Trophoblast cell (in vitro differentiated cells and primary cell): Measurements from ENCODE around the gene LIPC.

Experiments
- DNase-seq, 2 donors: peaks; one replicate each; pipeline ENCODE4 v3.0.0-alpha.2; 2016
- H2AFZ ChIP-seq: 2 replicates; pipeline ENCODE4 v1.6.1; 2013; ENCODE audit warnings: low read length, moderate library complexity, mild to moderate bottlenecking; ENCODE audit not compliant: insufficient read depth, poor library complexity
- H2AK5ac ChIP-seq: 2 replicates; pipeline ENCODE4 v1.6.1; 2013; ENCODE audit warnings: mild to moderate bottlenecking, low read length
- H2BK120ac ChIP-seq: 2 replicates; pipeline ENCODE4 v1.6.1; 2013; ENCODE audit warnings: low read length, mild to moderate bottlenecking, moderate library complexity; ENCODE audit not compliant: insufficient read depth, poor library complexity
- H2BK12ac ChIP-seq: 2 replicates; pipeline ENCODE4 v1.6.1; 2013; ENCODE audit warnings: mild to moderate bottlenecking, low read length, moderate library complexity
- H2BK5ac ChIP-seq: 2 replicates; pipeline ENCODE4 v1.6.1; 2013; ENCODE audit warnings: low read length, low read depth, moderate library complexity, mild to moderate bottlenecking; ENCODE audit not compliant: poor library complexity
- H3K14ac ChIP-seq: 2 replicates; pipeline ENCODE4 v1.6.1; 2013; ENCODE audit warnings: mild to moderate bottlenecking, low read length
- H3K18ac ChIP-seq: 2 replicates; pipeline ENCODE4 v1.6.1; 2013; ENCODE audit warnings: mild to moderate bottlenecking, low read length
- H3K23ac ChIP-seq: 2 replicates; pipeline ENCODE4 v1.6.1; 2013; ENCODE audit warnings: low read length
- H3K27ac ChIP-seq: 2 replicates; pipeline ENCODE4 v1.5.1; 2013; ENCODE audit warnings: low read depth, mild to moderate bottlenecking, inconsistent platforms, low read length, moderate library complexity
- H3K27me3 ChIP-seq: 2 replicates; pipeline ENCODE4 v1.6.1; 2013; ENCODE audit warnings: inconsistent platforms, mild to moderate bottlenecking, low read length, moderate library complexity; ENCODE audit not compliant: insufficient read depth
- H3K36me3 ChIP-seq, 2 experiments: 1 replicate in 1 of 2; 2 replicates in 1 of 2; pipeline ENCODE4 v1.6.1; 2013; ENCODE audit warnings: low read length in 2 of 2, mild to moderate bottlenecking in 2 of 2, moderate library complexity in 1 of 2; ENCODE audit not compliant: insufficient read depth in 2 of 2, control insufficient read depth in 1 of 2
- H3K4ac ChIP-seq: 2 replicates; pipeline ENCODE4 v1.6.1; 2013; ENCODE audit warnings: low read depth, mild to moderate bottlenecking, low read length, moderate library complexity
- H3K4me1 ChIP-seq, 2 experiments: 1 replicate in 1 of 2; 2 replicates in 1 of 2; pipeline ENCODE4 v1.6.1; 2013; ENCODE audit warnings: low read length in 2 of 2, mild to moderate bottlenecking in 2 of 2, moderate library complexity in 1 of 2; ENCODE audit not compliant: insufficient read depth in 2 of 2, control insufficient read depth in 1 of 2
- H3K4me2 ChIP-seq: 2 replicates; pipeline ENCODE4 v1.6.1; 2013; ENCODE audit warnings: inconsistent platforms, mild to moderate bottlenecking, low read length, moderate library complexity
- H3K4me3 ChIP-seq: 2 replicates; pipeline ENCODE4 v1.5.1; 2013; ENCODE audit warnings: mild to moderate bottlenecking, low read depth, low read length, inconsistent platforms
- H3K79me1 ChIP-seq: one replicate; pipeline ENCODE4 v1.6.1; 2013; ENCODE audit warnings: low read length
- H3K79me2 ChIP-seq: 2 replicates; pipeline ENCODE4 v1.6.1; 2013; ENCODE audit warnings: low read length, mild to moderate bottlenecking; ENCODE audit not compliant: control insufficient read depth, insufficient read depth, poor library complexity
- H3K9ac ChIP-seq: 2 replicates; pipeline ENCODE4 v1.6.1; 2013; ENCODE audit warnings: mild to moderate bottlenecking, low read length
- H3K9me3 ChIP-seq: 2 replicates; pipeline ENCODE4 v1.6.1; 2013; ENCODE audit warnings: low read depth, mild to moderate bottlenecking, control low read depth, inconsistent platforms, low read length; ENCODE audit not compliant: insufficient read depth
- H4K12ac ChIP-seq: 2 replicates; pipeline ENCODE4 v1.6.1; 2013; ENCODE audit warnings: low read depth, mild to moderate bottlenecking, low read length, moderate library complexity
- H4K8ac ChIP-seq: 2 replicates; pipeline ENCODE4 v1.6.1; 2013; ENCODE audit warnings: low read depth, mild to moderate bottlenecking, low read length, moderate library complexity
- H4K91ac ChIP-seq: one replicate; pipeline ENCODE4 v1.6.1; 2013; ENCODE audit warnings: low read depth, mild to moderate bottlenecking, low read length, moderate library complexity
- WGBS: extraction: QIAGEN DNeasy Blood & Tissue Kit; methylation state at CpG from one replicate; pipeline ENCODE4 v1.1.7; 2013; ENCODE audit warnings: missing lambda C conversion rate; ENCODE audit not compliant: insufficient read length, insufficient coverage; ENCODE audit errors: extremely low coverage; 5-methylcytosine and 5-hydroxymethylcytosine counted together

The LIPC gene

DNA sequence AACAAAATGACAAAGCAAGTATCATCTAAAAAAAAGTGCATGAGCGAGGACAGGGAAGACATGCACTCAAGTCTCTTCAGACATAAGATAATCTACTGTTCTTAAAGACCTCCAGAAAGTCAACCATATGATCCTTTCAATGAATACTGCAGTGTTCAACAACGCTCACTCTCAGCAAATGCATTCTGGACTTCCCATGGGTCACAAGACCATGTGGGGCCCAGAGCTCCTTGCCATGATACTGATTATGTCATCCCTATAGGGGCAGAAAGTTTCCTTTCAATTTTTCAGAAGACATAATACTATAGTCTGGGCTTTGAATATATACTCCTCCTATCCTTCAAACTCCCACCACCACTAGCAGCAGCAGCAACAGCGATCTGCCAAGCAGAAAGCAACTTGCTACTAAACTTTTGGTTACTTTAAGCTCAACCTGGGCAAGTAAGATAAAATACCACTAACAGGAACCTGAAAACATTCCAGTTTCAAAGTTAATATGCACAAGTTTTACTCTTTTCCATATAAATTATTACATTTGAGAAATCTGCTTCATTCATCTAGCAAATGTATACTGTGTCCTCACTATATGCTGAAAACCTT lies 174.2 kb downstream of the LIPC start:
- Histone ChIP-seq H4K91ac (no peak overlapping the region), H2AFZ (no peak overlapping the region), H4K12ac (no peak overlapping the region), H3K27me3 (no peaks in the 10 kb centered on the region), H3K79me2 (no peaks in the 10 kb centered on the region), H3K23ac (no peak overlapping the region), H4K8ac (no peak overlapping the region), H3K4me2 (no peak overlapping the region), H3K4me1 (peaks cover 0 to 2% of the 10 kb centered on the region in 2 experiments), H2AK5ac (no peak overlapping the region), H3K79me1 (no peaks in the 10 kb centered on the region), H3K4ac (no peak overlapping the region), H3K27ac (no peak overlapping the region), H2BK12ac (no peak overlapping the region), H2BK5ac (no peak overlapping the region), H3K9me3 (no peaks in the 10 kb centered on the region), H3K9ac (no peak overlapping the region), H3K36me3 (peaks cover 9 to 10% of the 10 kb centered on the region in 2 experiments), H3K14ac (no peak overlapping the region), H3K4me3 (no peak overlapping the region), H2BK120ac (no peak overlapping the region), H3K18ac (no peak overlapping the region)
- DNase-seq = peak; percentile 27 to 57
- WGBS = no CpG with 5 or more reads among the region's 3 CpGs

DNA sequence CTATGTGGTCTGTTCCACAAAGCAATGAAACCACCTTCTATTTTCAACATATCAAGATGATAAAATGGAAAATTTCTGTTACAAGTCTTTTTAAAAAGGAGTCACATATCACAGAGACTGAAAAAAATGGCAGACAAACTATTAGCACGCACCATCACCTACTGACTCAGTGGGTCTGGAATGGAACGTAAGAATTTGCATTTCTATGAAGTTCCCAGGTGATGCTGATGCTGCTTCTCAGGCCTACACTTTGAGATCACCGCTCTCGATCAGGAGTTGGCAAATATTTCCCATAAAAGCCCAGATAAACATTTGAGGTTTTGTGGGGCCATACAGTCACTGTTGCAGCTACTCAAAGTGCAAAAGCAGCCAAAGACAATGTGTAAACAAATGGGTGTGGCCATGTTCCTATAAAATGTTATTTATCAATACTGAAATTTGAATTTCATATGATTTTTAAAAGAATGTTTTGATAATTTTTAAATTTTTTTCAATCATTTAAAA lies 174.8 kb downstream of the LIPC start:
- WGBS = no CpG with 5 or more reads among the region's 4 CpGs
- DNase-seq = peak; percentile 55 to 79
- peaks cover 0 to 2% of the 10 kb centered on the region in 2 experiments for H3K4me1 ChIP-seq
- no peak overlapping the region for H2AFZ ChIP-seq
- H3K4me2 ChIP-seq = no peak overlapping the region
- no peak overlapping the region for H3K4ac ChIP-seq
- no peak overlapping the region for H3K27ac ChIP-seq
- no peak overlapping the region for H4K12ac ChIP-seq
- H3K23ac ChIP-seq = no peak overlapping the region
- no peaks in the 10 kb centered on the region for H3K27me3 ChIP-seq
- no peak overlapping the region for H3K14ac ChIP-seq
- H3K9ac ChIP-seq = no peak overlapping the region
- no peak overlapping the region for H4K8ac ChIP-seq
- H3K79me2 ChIP-seq = no peaks in the 10 kb centered on the region
- no peak overlapping the region for H2BK120ac ChIP-seq
- no peaks in the 10 kb centered on the region for H3K9me3 ChIP-seq
- H3K36me3 ChIP-seq = peaks cover 9 to 10% of the 10 kb centered on the region in 2 experiments
- no peak overlapping the region for H2BK5ac ChIP-seq
- H3K4me3 ChIP-seq = no peak overlapping the region
- H2BK12ac ChIP-seq = no peak overlapping the region
- no peaks in the 10 kb centered on the region for H3K79me1 ChIP-seq
- H4K91ac ChIP-seq = no peak overlapping the region
- no peak overlapping the region for H2AK5ac ChIP-seq
- no peak overlapping the region for H3K18ac ChIP-seq

DNA sequence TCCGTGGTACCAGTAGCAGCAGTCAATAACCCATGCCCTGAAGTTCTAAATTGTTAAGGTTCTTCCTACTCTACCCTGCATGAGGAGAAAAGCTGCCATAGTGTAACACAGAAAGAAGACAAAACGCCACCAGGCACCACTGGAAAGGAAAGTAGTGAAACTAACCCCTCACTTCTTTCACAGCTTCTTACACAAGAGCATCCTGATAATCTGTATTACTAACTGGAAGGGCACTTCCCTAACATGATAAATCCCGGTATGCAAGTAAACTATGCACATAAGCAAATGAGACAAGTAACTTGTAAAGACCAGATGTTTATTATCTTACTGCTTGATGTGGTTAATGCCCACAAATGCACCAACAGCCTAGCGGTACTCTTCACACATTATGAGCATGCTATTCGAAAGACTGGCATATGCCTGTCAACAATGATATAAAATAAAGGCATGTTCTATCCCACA lies 176.4 kb downstream of the LIPC start:
- no peak overlapping the region for H4K12ac ChIP-seq
- no peak overlapping the region for H2AFZ ChIP-seq
- H3K4me2 ChIP-seq = no peak overlapping the region
- no peak overlapping the region for H3K14ac ChIP-seq
- no peak overlapping the region for H4K8ac ChIP-seq
- peak in 1 of 2 donors; percentile 54 for DNase-seq
- no peaks in the 10 kb centered on the region for H3K79me2 ChIP-seq
- no peak overlapping the region for H3K4ac ChIP-seq
- H3K4me1 ChIP-seq = peaks cover 2 to 5% of the 10 kb centered on the region in 2 experiments
- no peak overlapping the region for H3K23ac ChIP-seq
- H3K9me3 ChIP-seq = no peaks in the 10 kb centered on the region
- no peak overlapping the region for H2BK120ac ChIP-seq
- H3K79me1 ChIP-seq = no peaks in the 10 kb centered on the region
- H2BK12ac ChIP-seq = no peak overlapping the region
- no peak overlapping the region for H3K27ac ChIP-seq
- WGBS = no CpG with 5 or more reads among the region's 5 CpGs
- H3K27me3 ChIP-seq = no peaks in the 10 kb centered on the region
- no peak overlapping the region for H2AK5ac ChIP-seq
- peaks cover 7 to 10% of the 10 kb centered on the region in 2 experiments for H3K36me3 ChIP-seq
- H3K9ac ChIP-seq = no peak overlapping the region
- H2BK5ac ChIP-seq = no peak overlapping the region
- no peak overlapping the region for H3K4me3 ChIP-seq
- H3K18ac ChIP-seq = no peak overlapping the region
- no peak overlapping the region for H4K91ac ChIP-seq

DNA sequence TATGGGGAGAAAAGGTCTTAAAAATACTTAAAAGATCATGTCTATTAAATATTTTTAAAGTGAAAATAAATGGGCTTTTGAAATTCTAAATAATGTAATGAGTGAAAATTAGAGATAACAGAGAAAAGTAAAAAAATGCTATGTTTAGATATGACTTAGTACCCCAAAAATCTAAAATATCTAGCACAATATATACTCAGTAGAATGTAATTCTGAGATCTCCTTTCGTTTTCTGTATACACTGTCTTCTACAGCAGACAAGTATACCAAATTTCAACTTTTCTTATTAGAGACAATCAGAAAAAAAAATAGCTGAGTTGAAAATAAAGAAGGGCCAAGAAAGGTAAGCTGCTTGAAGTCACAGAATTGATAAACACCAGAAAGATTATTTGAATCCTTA lies 176.9 kb downstream of the LIPC start:
- H3K4me1 ChIP-seq = peaks cover 2 to 5% of the 10 kb centered on the region in 2 experiments
- no peak overlapping the region for H3K4me3 ChIP-seq
- H3K9ac ChIP-seq = no peak overlapping the region
- H3K23ac ChIP-seq = no peak overlapping the region
- H3K4me2 ChIP-seq = no peak overlapping the region
- no peak overlapping the region for H2AK5ac ChIP-seq
- H2AFZ ChIP-seq = no peak overlapping the region
- H3K9me3 ChIP-seq = no peaks in the 10 kb centered on the region
- no peaks in the 10 kb centered on the region for H3K27me3 ChIP-seq
- no peak overlapping the region for H3K18ac ChIP-seq
- H2BK12ac ChIP-seq = no peak overlapping the region
- DNase-seq = no peak
- no peak overlapping the region for H4K8ac ChIP-seq
- no CpG with 5 or more reads among the region's 1 CpG for WGBS
- no peak overlapping the region for H2BK120ac ChIP-seq
- no peak overlapping the region for H3K14ac ChIP-seq
- H3K4ac ChIP-seq = no peak overlapping the region
- no peak overlapping the region for H4K91ac ChIP-seq
- no peaks in the 10 kb centered on the region for H3K79me1 ChIP-seq
- no peak overlapping the region for H3K27ac ChIP-seq
- no peak overlapping the region for H4K12ac ChIP-seq
- no peak overlapping the region for H2BK5ac ChIP-seq
- H3K79me2 ChIP-seq = no peaks in the 10 kb centered on the region
- peaks cover 7 to 9% of the 10 kb centered on the region in 2 experiments for H3K36me3 ChIP-seq
